Measurements from ENCODE around the gene CHDH. TPM values are rescaled to one million over a fixed set of nuclear protein-coding genes. Genes with fewer than 3 reads are reported as not detected.

The CHDH gene
- polyA plus RNA-seq, 1 experiment = 0.18 TPM

DNA sequence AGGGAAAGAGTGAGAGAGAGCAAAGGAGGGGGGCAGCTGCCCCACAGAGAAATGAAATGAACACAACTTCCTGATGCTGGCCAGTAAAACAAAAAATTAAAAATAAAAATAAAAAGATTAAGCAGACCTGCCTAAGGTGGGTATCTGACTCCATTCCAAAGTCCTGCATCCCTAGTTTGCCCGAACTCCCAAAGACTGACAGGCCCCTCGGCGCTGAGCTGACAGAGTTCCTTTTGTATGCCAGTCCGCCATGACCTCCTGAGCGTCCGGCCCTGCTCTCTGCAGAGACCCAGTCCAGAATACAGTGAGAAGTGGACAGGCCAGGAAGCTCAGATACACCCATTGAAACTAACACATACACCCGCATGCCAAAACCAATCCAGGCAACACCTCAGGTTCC, 54.9 kb downstream of the CHDH start:
- Histone ChIP-seq H3K27me3 (ENCODE audit: control insufficient read depth, insufficient read depth, low read length) (peaks cover 2% of the 10 kb centered on the region; the same call in 1 of the 2 replicates), H3K4me3 (ENCODE audit: low read depth, low read length) (no peak overlapping the region), H3K36me3 (ENCODE audit: control insufficient read depth, insufficient read depth, low read length) (no peaks in the 10 kb centered on the region)
- CTCF ChIA-PET = interaction anchor here (1.2 kb wide), 1 partner anchor 12 kb away, joined by 3 read pairs; no protein-coding TSS in a partner anchor
- POLR2A ChIA-PET = no interaction called here
- no peak for DNase-seq (ENCODE audit: low read depth)
- no peak for TF ChIP-seq CTCF (IDR thresholded peaks at IDR 0.05; ENCODE audit: insufficient read depth, low read depth, low read length)

- H3K27me3 ChIP-seq (ENCODE audit: control insufficient read depth, insufficient read depth, low read length) = peaks cover 2% of the 10 kb centered on the region; the same call in 1 of the 2 replicates
Observed at GRCh38 chr3:53790470-53790869, 55.7 kb downstream of the CHDH start.

DNA sequence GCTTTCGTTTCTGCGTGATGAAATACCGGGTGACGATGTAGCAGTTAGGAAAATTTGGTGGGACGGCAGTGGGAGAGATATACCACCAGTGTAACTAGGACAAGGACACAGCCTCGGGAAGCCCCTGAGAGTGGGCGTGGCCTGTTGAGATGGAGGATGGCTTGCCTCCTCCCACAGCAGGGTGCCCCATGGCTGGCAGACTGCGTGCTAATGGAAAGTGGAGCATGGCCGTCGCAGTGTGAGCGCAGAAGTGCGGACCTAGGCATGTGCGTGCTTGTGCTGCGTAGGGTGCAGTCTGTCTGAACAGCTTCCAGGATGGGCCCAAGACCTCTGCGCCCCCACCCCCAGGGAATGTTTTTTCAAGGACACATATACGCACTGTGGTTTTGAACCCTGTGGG, 56.8 kb downstream of the CHDH start:
- no peak for TF ChIP-seq CTCF (IDR thresholded peaks at IDR 0.05; ENCODE audit: insufficient read depth, low read depth, low read length)
- no peak for DNase-seq (ENCODE audit: low read depth)
- peaks cover 2% of the 10 kb centered on the region; the same call in 1 of the 2 replicates for H3K27me3 ChIP-seq (ENCODE audit: control insufficient read depth, insufficient read depth, low read length)
- H3K4me3 ChIP-seq (ENCODE audit: low read depth, low read length) = no peak overlapping the region
- ChIA-PET POLR2A (no interaction called here), CTCF (no interaction called here)
- H3K36me3 ChIP-seq (ENCODE audit: control insufficient read depth, insufficient read depth, low read length) = no peaks in the 10 kb centered on the region

More at GRCh38 chr3:53790470-53790869, 55.7 kb downstream of the CHDH start:
- TF ChIP-seq CTCF (IDR thresholded peaks at IDR 0.05; ENCODE audit: insufficient read depth, low read depth, low read length) = no peak
- Histone ChIP-seq H3K36me3 (ENCODE audit: control insufficient read depth, insufficient read depth, low read length) (no peaks in the 10 kb centered on the region), H3K4me3 (ENCODE audit: low read depth, low read length) (no peak overlapping the region)
- ChIA-PET CTCF (interaction anchor here (1.2 kb wide), 1 partner anchor 13 kb away, joined by 3 read pairs; no protein-coding TSS in a partner anchor), POLR2A (no interaction called here)
- no peak for DNase-seq (ENCODE audit: low read depth)

GRCh38 chr3:53788038-53788437, 58.2 kb downstream of the CHDH start:
- POLR2A ChIA-PET = no interaction called here
- Histone ChIP-seq H3K4me3 (ENCODE audit: low read depth, low read length) (no peak overlapping the region), H3K36me3 (ENCODE audit: control insufficient read depth, insufficient read depth, low read length) (no peaks in the 10 kb centered on the region), H3K27me3 (ENCODE audit: control insufficient read depth, insufficient read depth, low read length) (peaks cover 2% of the 10 kb centered on the region; the same call in 1 of the 2 replicates)
- CTCF ChIA-PET = interaction anchor here (1.4 kb wide), 1 partner anchor 39 kb away, joined by 4 read pairs; no protein-coding TSS in a partner anchor
- DNase-seq (ENCODE audit: low read depth) = no peak
- no peak for TF ChIP-seq CTCF (IDR thresholded peaks at IDR 0.05; ENCODE audit: insufficient read depth, low read depth, low read length)

DNA sequence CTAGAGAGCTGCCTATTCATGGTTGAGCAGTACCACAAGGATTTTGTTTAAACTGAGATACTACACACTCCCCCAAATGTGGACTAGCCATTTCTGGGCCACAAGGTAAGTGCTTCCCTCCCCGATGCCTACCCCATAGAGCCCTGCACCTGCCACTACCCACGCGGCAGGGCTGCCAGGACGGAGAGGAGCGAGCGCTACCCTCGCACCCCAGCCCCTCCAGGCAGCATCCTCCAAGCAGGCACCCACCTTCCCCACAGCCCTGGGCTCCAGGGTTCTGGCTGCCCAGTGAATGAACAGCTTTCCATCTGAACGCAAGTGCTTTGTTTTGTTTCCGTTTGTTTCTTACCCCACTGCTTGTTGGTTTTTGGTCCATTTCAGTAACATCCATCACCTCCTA, 59.2 kb downstream of the CHDH start:
- H3K36me3 ChIP-seq (ENCODE audit: control insufficient read depth, insufficient read depth, low read length) = no peaks in the 10 kb centered on the region
- ChIA-PET POLR2A (no interaction called here), CTCF (interaction anchor here (1.7 kb wide), 1 partner anchor 8 kb away, joined by 3 read pairs; no protein-coding TSS in a partner anchor)
- no peak for TF ChIP-seq CTCF (IDR thresholded peaks at IDR 0.05; ENCODE audit: insufficient read depth, low read depth, low read length)
- H3K4me3 ChIP-seq (ENCODE audit: low read depth, low read length) = no peak overlapping the region
- H3K27me3 ChIP-seq (ENCODE audit: control insufficient read depth, insufficient read depth, low read length) = peaks cover 2% of the 10 kb centered on the region; the same call in 1 of the 2 replicates
- no peak for DNase-seq (ENCODE audit: low read depth)

Measured in BJ (cell line).